GM23248 (cell line): ENCODE measurements around the gene RHOB. TPM values are rescaled to one million over a fixed set of nuclear protein-coding genes. Genes with fewer than 3 reads are reported as not detected.

ENCODE experiments used
- DNase-seq: peaks from one replicate; pipeline ENCODE4 v3.0.0-alpha.2; 2015
- H2AFZ ChIP-seq: fragments of 200-600 bp; sonication (generic); 2 replicates; pipeline ENCODE4 v1.6.1; 2016; ENCODE audit warnings: antibody characterized with exemption
- H3F3A ChIP-seq: fragments of 200-600 bp; sonication (generic); 2 replicates; pipeline ENCODE4 v1.6.1; 2016; ENCODE audit warnings: mild to moderate bottlenecking, antibody characterized with exemption, mixed run types; ENCODE audit not compliant: insufficient read depth
- H3K27ac ChIP-seq: fragments of 200-600 bp; sonication (generic); 2 replicates; pipeline ENCODE4 v1.5.1; 2016; ENCODE audit warnings: mild to moderate bottlenecking
- H3K27me3 ChIP-seq: fragments of 200-600 bp; sonication (generic); replicated peaks from 2 replicates; pipeline ENCODE4 v1.6.1; 2016; ENCODE audit warnings: mild to moderate bottlenecking; ENCODE audit not compliant: insufficient read depth
- H3K36me3 ChIP-seq: fragments of 200-600 bp; sonication (generic); 2 replicates; pipeline ENCODE4 v1.6.1; 2016; ENCODE audit warnings: low read depth, mild to moderate bottlenecking
- H3K4me1 ChIP-seq: fragments of 200-600 bp; sonication (generic); 2 replicates; pipeline ENCODE4 v1.6.1; 2016; ENCODE audit warnings: mild to moderate bottlenecking; ENCODE audit not compliant: insufficient read depth
- H3K4me2 ChIP-seq: fragments of 200-600 bp; sonication (generic); one replicate; pipeline ENCODE4 v1.6.1; 2016; ENCODE audit warnings: mild to moderate bottlenecking; ENCODE audit not compliant: unreplicated experiment
- H3K4me3 ChIP-seq: fragments of 200-600 bp; sonication (generic); 2 replicates; pipeline ENCODE4 v1.5.1; 2016; ENCODE audit warnings: mild to moderate bottlenecking
- H3K79me2 ChIP-seq: fragments of 200-600 bp; sonication (generic); 2 replicates; pipeline ENCODE4 v1.6.1; 2016; ENCODE audit warnings: mild to moderate bottlenecking; ENCODE audit not compliant: insufficient read depth
- H3K9ac ChIP-seq: fragments of 200-600 bp; sonication (generic); 2 replicates; pipeline ENCODE4 v1.6.1; 2016; ENCODE audit warnings: mild to moderate bottlenecking
- H3K9me2 ChIP-seq: fragments of 200-600 bp; sonication (generic); 2 replicates; pipeline ENCODE4 v1.6.1; 2016; ENCODE audit warnings: mixed run types, mild to moderate bottlenecking, moderate library complexity; ENCODE audit not compliant: insufficient read depth
- H3K9me3 ChIP-seq: fragments of 200-600 bp; sonication (generic); one replicate; pipeline ENCODE4 v1.6.1; 2017; ENCODE audit warnings: low read depth
- H4K20me1 ChIP-seq: fragments of 200-600 bp; sonication (generic); 2 replicates; pipeline ENCODE4 v1.6.0; 2016; ENCODE audit not compliant: insufficient read depth
- EZH2 ChIP-seq: fragments of 200-600 bp; sonication (generic); IDR thresholded peaks from 2 replicates; pipeline ENCODE4 v1.6.1; 2018; ENCODE audit warnings: antibody characterized with exemption, mild to moderate bottlenecking; ENCODE audit not compliant: insufficient read depth, poor library complexity, severe bottlenecking
- EZH2phosphoT487 ChIP-seq: fragments of 200-600 bp; sonication (generic); IDR thresholded peaks from 2 replicates; pipeline ENCODE4 v1.6.1; 2018; ENCODE audit warnings: antibody characterized with exemption, moderate library complexity, mild to moderate bottlenecking, low read depth; ENCODE audit not compliant: insufficient read depth
- WGBS, 2 experiments: methylation state at CpG; one replicate each; pipeline ENCODE4 v1.1.6; 2015 to 2017; ENCODE audit warnings: low lambda C conversion rate in 2 of 2, low coverage in 1 of 2; ENCODE audit errors: missing lambda C conversion rate in 2 of 2; 5-methylcytosine and 5-hydroxymethylcytosine counted together
- in situ Hi-C: fragments of 300-500 bp; cut with MboI; formaldehyde crosslinking; loops from 2 replicates; pipeline ENCODE4 v1.15.0; 2020
- polyA plus RNA-seq: library from polyadenylated mRNA; unstranded; fragments of >200 nt; fragmentation: Nextera tagmentation; extraction: Ambion mirVana; gene quantifications from 2 replicates; pipeline ENCODE4 v1.2.1, GENCODE V29; 2016
- total RNA-seq: library from RNA; depleted of rRNA; stranded (reverse); fragments of >200 nt; shearing (Covaris generic); gene quantifications from 2 replicates; pipeline ENCODE4 v1.2.3, GENCODE V29; 2014

The RHOB gene
- total and polyA plus RNA-seq, 2 experiments from 2014 or later: 45.6 to 303 TPM

DNA sequence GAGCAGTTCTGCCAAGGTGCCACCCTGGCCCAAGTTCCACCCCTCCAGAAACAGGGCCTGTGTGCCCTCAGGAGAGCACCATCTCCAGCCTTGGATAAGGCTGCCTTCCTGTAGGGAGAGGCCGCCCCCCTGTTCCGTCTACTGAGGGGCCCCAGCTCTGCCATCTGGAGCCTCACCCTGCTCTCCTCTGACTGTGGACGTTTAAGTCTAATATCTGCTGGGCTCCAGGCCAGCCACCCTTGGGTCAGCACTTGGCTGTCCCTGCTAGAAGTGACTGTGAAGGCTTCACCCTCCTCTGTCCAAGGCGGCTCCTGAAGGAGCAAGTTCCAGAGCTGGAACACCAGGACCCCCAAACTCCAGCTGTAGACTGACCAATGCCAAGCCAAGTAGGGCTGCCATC, 26.3 kb downstream of the RHOB start:
- in situ Hi-C loops: no loop called here
- Histone ChIP-seq H3K36me3 (no peaks in the 10 kb centered on the region), H3K27ac (no peak overlapping the region), H3K79me2 (no peaks in the 10 kb centered on the region), H3K9me2 (no peaks in the 10 kb centered on the region), H3K9me3 (no peaks in the 10 kb centered on the region), H3K4me3 (no peak overlapping the region), H3F3A (no peaks in the 10 kb centered on the region), H3K4me1 (no peaks in the 10 kb centered on the region; the same call in 1 of the 2 replicates), H3K9ac (no peak overlapping the region), H3K4me2 (no peak overlapping the region), H4K20me1 (no peaks in the 10 kb centered on the region), H2AFZ (no peak overlapping the region), H3K27me3 (no peaks in the 10 kb centered on the region)
- no peak for DNase-seq
- WGBS, 2 experiments: 84 to 88% methylated on average over 4 of the region's 4 CpGs
- TF ChIP-seq EZH2: no peak
- no peak for TF ChIP-seq EZH2phosphoT487

DNA sequence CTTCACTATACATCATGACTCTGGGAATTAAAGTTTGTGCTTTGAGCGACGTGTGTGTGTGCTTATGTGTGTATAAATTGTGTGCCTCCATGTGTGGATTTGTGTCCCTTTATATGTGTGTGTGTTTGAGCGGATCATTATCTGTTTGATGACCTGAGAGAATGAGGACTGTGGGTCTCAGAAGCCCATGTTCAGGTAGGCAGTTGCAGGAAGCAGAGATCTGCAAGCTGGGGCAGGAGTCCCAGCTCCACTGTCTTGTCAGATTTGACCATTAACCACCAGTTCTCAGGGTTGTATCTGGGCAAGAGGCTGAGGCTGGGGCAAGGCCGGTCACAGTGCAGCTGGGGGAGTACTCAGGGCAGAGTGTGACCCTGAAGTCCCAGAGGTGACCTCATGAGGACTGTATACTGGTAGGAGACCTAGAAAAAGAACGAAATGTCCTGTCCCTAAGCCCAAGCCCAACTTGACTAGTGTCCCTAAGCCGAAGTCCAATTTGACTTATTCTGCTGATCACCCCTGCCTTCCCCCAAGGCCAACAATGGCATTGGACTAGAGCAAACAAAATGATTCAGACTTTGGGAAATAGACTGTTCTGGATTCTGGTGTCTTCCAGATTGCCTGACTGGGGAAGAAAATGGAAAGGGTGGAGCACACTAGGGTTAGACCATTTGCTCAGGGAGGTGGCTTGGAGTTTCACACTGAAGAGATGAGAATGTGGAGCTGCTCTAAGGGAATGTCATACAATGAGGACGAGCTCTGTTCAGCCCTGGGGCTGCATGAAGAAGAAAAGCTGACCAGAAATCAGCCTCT, 28.1 kb downstream of the RHOB start:
- WGBS, 2 experiments: 77 to 81% methylated on average over 7 of the region's 7 CpGs
- no peaks in the 10 kb centered on the region for H3K79me2 ChIP-seq
- H3K27me3 ChIP-seq: no peaks in the 10 kb centered on the region
- in situ Hi-C loops: no loop called here
- no peak for DNase-seq
- H3K9me2 ChIP-seq: no peaks in the 10 kb centered on the region
- no peaks in the 10 kb centered on the region; the same call in 1 of the 2 replicates for H3K4me1 ChIP-seq
- no peaks in the 10 kb centered on the region for H3K36me3 ChIP-seq
- no peaks in the 10 kb centered on the region for H4K20me1 ChIP-seq
- H3F3A ChIP-seq: no peaks in the 10 kb centered on the region
- no peak overlapping the region for H3K27ac ChIP-seq
- no peak overlapping the region for H3K4me2 ChIP-seq
- no peak overlapping the region for H2AFZ ChIP-seq
- TF ChIP-seq EZH2phosphoT487 (no peak), EZH2 (no peak)
- H3K9me3 ChIP-seq: no peaks in the 10 kb centered on the region
- H3K9ac ChIP-seq: no peak overlapping the region
- no peak overlapping the region for H3K4me3 ChIP-seq

DNA sequence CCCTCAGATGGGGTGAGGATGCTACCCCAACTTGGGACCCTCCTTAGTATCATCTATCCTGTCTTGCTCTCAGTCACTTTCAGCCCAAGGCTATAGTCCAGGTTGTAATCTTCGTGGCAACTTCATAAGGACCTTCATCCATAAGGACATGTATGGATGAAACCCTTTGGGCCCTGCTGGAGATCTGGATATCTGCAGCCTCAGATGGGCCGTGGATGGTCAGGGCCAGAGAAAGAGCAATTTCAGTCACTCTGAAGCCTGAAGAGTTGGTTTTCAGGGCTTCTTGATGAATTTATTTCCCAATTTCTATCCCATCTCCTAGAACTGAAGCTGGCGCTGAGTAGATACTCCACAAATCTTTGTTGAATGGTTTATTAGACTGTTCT, 28.7 kb downstream of the RHOB start:
- Histone ChIP-seq H3F3A (no peaks in the 10 kb centered on the region), H3K4me2 (no peak overlapping the region), H3K4me3 (no peak overlapping the region), H4K20me1 (no peaks in the 10 kb centered on the region), H3K9me2 (no peaks in the 10 kb centered on the region), H3K79me2 (no peaks in the 10 kb centered on the region), H3K27me3 (no peaks in the 10 kb centered on the region), H3K4me1 (no peaks in the 10 kb centered on the region; the same call in 1 of the 2 replicates), H3K9me3 (no peaks in the 10 kb centered on the region), H3K27ac (no peak overlapping the region), H3K36me3 (no peaks in the 10 kb centered on the region), H3K9ac (no peak overlapping the region), H2AFZ (no peak overlapping the region)
- DNase-seq: no peak
- WGBS, 2 experiments: 93 to 94% methylated on average over 3 of the region's 3 CpGs
- TF ChIP-seq EZH2: no peak
- TF ChIP-seq EZH2phosphoT487: no peak
- in situ Hi-C loops: no loop called here

DNA sequence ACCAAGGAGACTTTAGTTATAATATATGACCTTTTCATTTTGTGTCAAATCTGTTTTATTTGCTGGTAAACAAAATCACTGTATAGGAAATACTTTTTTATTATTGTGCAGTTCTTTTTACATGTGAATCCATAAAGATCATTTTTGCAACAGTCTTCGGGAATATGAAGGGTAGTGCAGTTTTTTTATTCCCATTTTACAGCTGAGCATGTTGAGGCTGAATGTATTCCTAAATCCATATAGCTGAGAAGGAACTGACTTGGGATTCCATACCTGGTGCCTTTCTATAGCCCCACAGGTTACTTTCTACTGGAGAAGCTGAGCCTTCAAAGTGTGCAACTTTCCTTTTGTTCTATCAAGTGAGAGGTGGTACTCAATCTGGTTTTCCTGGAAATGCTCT, 29.6 kb downstream of the RHOB start:
- Histone ChIP-seq H3K27ac (no peak overlapping the region), H3F3A (no peaks in the 10 kb centered on the region), H3K27me3 (no peaks in the 10 kb centered on the region), H3K9me3 (no peaks in the 10 kb centered on the region), H2AFZ (no peak overlapping the region), H4K20me1 (no peaks in the 10 kb centered on the region), H3K79me2 (no peaks in the 10 kb centered on the region), H3K9ac (no peak overlapping the region), H3K9me2 (no peaks in the 10 kb centered on the region), H3K4me2 (no peak overlapping the region), H3K36me3 (no peaks in the 10 kb centered on the region), H3K4me3 (no peak overlapping the region), H3K4me1 (no peaks in the 10 kb centered on the region; the same call in 1 of the 2 replicates)
- no peak for TF ChIP-seq EZH2
- no peak for TF ChIP-seq EZH2phosphoT487
- 84 to 88% methylated on average over 1 of the region's 1 CpG for WGBS, 2 experiments
- in situ Hi-C loops: no loop called here
- DNase-seq: no peak
